Measurements from ENCODE around the gene PACRG.

DNA sequence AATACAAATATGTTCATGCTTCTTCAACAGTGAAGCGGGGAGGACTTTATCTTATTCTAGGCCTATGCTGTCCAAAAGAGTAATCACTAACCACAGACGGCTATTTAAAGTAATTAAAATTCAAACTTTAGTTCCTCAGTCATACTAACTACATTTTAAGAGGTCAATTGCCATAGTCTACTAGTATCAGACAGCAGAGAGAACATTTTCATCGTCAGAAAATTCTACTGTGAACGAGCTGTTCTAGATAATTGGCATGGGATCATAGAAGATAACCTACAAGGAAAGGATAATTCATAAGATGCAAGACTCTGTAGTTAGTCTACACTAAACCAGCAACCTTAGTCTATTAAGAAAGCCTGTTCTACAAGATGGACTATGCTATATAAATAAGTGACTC is 44.6 kb upstream of the PACRG start:
- TF ChIP-seq POLR2A (IDR thresholded peaks at IDR 0.05) (no peak), CTCF (IDR thresholded peaks at IDR 0.05) (no peak)

Measured in prostate gland (tissue), 2 donors.